ENCODE measurements around the gene FAM167B.

Gene FAM167B

DNA sequence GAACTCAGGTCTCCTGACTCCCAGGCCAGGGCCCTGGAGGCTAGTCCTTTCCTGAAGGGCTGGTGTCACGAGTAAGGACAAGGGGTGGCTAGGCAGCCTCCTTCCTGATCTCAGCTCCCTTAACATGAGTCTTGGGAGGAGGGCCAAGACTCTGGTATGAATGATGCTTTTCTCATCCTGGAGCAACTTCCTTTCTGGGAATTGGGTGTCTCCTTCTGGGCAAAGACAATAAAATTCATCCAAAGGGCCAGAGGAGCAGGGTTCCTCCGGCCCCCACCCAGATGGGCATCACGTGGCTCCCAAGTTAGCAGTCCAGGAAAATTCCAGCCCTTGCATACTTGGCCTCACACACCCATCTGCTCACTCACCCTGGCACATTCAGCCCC lies at the start of gene FAM167B:
Gene FAM167B, plus strand, starts transcription at position 335 of the 386 bp plus-strand sequence. CDS start 200 bp downstream, outside the sequence.
- Mint-ChIP-seq H3K9me3 (no peaks in the 10 kb centered on the region), H3K27ac (peak within 1 kb of the TSS; percentile 96), H3K4me3 (peak within 1 kb of the TSS; percentile 95), H3K4me1 (peaks cover 57% of the 10 kb centered on the region), H3K36me3 (peaks cover 23% of the 10 kb centered on the region)
- DNase-seq (ENCODE audit: low spot score in 2 of 2) = no peak
- ATAC-seq = no peak

DNA sequence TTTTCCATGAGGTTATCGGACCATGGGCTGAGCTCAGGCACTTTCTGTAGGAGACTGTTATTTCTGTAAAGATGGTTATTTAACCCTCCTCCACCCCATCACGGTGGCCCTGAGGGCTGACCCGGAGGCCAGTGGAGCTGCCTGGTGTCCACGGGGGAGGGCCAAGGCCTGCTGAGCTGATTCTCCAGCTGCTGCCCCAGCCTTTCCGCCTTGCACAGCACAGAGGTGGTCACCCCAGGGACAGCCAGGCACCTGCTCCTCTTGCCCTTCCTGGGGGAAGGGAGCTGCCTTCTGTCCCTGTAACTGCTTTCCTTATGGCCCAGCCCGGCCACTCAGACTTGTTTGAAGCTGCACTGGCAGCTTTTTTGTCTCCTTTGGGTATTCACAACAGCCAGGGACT lies 49.2 kb upstream of the FAM167B start:
- Mint-ChIP-seq H3K9me3 (no peaks in the 10 kb centered on the region), H3K27ac (peak overlapping the region; percentile 85), H3K36me3 (peaks cover 69% of the 10 kb centered on the region), H3K4me1 (peaks cover 85% of the 10 kb centered on the region), H3K4me3 (no peak overlapping the region)
- ATAC-seq (no peak), DNase-seq (ENCODE audit: low spot score in 2 of 2) (no peak)

DNA sequence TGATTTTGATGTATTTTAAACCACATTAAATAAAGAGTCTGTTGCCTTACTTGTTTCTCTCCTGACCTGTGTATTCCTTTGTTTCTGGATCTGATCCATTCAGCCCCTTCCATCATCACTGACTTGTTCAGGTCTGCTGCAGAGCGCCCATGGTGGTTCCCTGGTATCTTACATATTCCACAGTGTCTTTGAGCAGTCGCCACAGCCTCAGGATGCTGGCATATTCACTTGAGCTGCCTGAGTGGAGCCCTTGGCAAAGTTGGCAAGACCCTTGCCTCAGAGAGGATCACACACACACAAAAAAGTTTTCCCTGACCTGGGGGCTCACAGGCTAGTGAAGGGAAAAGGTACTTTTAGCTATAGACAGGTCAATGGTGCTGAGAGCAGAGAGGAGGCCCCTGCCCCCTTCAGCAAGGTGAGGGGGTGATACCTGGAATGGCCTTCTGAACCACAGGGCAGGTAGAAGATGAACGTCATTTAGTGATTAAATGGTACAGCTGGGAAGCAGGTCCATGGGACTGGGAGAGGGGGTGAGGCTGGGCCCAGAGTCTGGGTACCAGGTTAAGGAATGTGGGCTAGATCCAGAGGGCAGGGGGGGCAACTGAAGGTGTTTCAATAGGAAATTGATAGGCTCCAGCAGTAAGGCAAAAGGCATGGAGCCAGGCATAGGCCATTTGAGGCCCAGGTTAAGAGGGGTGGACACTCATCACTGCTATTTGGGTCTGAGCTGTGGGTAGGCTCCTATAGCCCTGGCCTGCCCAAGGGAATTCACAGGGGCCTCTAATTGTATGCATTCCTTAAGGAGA lies 48.6 kb upstream of the FAM167B start:
- H3K36me3 Mint-ChIP-seq = peaks cover 63% of the 10 kb centered on the region
- DNase-seq (ENCODE audit: low spot score in 2 of 2) (no peak), ATAC-seq (no peak)
- no peaks in the 10 kb centered on the region for H3K9me3 Mint-ChIP-seq
- H3K4me3 Mint-ChIP-seq = no peak overlapping the region
- peak overlapping the region; percentile 85 for H3K27ac Mint-ChIP-seq
- H3K4me1 Mint-ChIP-seq = peaks cover 82% of the 10 kb centered on the region

DNA sequence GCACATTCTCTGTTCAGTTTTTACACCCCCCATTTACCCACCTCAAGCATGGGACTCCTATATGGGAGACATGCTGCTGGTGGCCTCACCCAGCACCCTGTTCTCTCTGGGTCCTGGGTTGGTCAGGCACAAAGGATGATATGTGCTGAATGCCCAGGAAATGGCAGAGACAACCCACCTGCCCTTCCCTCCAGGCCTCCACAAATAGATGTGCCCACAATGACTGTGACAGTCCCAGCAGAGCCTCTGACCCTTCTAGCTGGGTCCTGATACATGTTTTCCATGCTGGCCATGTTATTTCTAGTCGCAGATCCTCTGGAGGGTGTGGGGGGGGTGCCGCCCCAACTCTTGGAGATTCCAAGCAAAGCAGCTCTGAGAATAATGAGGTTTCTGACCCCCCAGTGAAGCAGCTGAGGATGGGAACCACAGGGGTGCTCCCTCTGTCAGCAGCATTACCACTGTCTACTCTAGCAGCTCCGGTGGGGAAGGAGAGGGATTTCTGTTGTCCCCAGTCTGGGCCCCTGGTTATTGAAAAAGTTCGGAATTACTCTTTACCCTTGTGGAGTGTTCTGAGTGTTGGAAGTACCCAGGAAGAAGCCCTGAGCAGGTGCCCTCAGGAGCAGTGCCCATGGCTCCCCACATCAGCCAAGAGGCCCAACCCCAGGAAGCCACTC lies 47.8 kb upstream of the FAM167B start:
- Mint-ChIP-seq H3K4me3 (peak overlapping the region; percentile 87), H3K27ac (peak overlapping the region; percentile 85), H3K36me3 (peaks cover 60% of the 10 kb centered on the region)

DNA sequence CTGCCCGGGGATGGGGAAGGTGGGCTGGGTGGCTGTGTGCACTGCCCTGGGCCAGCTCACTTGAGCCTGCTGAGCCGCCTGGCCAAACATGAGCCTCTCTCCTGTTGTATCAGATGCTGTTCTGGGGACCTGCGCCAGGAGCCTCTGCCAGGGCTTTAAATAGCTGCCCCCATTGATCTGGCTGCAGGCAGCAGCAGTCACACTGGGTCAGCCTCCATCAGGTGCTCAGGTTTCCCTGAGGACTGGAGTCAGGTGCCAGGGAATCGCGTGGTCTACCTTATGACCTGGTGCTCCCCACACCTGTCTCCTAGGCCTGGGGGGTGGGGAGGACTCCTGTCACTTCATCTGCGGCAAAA lies 47.3 kb upstream of the FAM167B start:
- H3K4me1 Mint-ChIP-seq = peaks cover 78% of the 10 kb centered on the region
- peak overlapping the region; percentile 87 for H3K4me3 Mint-ChIP-seq
- no peaks in the 10 kb centered on the region for H3K9me3 Mint-ChIP-seq
- ATAC-seq = no peak
- peak overlapping the region; percentile 94 for H3K27ac Mint-ChIP-seq
- peaks cover 60% of the 10 kb centered on the region for H3K36me3 Mint-ChIP-seq
- DNase-seq (ENCODE audit: low spot score in 2 of 2) = no peak

More for the DNA sequence above, 47.8 kb upstream of the FAM167B start:
- DNase-seq (ENCODE audit: low spot score in 2 of 2) = no peak
- H3K4me1 Mint-ChIP-seq = peaks cover 82% of the 10 kb centered on the region
- H3K9me3 Mint-ChIP-seq = no peaks in the 10 kb centered on the region
- no peak for ATAC-seq

DNA sequence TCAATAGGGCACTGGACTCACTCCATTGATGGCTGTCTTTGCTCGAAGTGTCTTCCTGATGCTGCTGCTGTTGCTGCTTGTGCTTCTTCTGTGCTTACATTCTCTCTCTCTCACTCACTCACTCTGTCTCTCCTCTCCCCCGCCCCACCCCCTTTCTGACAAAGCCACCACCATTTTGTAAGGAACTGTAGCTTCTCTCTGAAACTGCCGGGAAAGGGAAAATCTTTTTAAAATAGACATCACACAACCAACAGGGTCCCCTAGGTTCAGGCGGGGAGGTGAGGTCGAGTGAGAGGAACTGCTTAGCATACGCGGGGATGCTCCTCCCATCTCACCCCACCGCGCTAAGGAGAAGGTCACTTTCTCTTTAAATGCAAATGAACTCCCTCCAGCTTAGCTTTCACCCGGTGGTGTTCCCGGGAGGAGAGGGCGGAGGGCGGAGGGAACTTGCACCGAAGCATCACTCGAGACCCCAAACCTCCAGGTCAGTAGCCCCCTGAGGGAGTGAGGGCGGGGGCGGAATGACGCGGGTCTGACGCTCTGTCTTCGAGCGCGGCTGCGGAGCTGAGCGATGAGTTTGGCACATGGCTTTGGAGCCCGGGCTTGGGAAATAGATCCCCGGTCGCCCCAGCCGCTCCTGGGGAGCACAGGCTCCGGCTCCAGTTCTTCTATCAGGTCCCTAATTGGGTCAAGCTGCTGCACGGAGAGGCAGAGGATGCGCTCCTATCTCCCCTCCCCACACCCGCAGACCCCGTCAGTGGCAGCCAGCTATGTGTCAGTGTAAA lies 46.6 kb upstream of the FAM167B start, which contains the start of gene CCDC28B:
Gene CCDC28B, plus strand, starts transcription at position 370 of the 785 bp plus-strand sequence. CDS start 1,341 bp downstream, outside the sequence.
- H3K36me3 Mint-ChIP-seq = peaks cover 55% of the 10 kb centered on the region
- H3K9me3 Mint-ChIP-seq = no peaks in the 10 kb centered on the region
- peak; percentile 63 for ATAC-seq
- peak within 1 kb of the TSS; percentile 87 for H3K4me3 Mint-ChIP-seq
- H3K27ac Mint-ChIP-seq = peak within 1 kb of the TSS; percentile 94
- peaks cover 71% of the 10 kb centered on the region for H3K4me1 Mint-ChIP-seq
- peak; percentile 33 to 79 for DNase-seq (ENCODE audit: low spot score in 2 of 2)

DNA sequence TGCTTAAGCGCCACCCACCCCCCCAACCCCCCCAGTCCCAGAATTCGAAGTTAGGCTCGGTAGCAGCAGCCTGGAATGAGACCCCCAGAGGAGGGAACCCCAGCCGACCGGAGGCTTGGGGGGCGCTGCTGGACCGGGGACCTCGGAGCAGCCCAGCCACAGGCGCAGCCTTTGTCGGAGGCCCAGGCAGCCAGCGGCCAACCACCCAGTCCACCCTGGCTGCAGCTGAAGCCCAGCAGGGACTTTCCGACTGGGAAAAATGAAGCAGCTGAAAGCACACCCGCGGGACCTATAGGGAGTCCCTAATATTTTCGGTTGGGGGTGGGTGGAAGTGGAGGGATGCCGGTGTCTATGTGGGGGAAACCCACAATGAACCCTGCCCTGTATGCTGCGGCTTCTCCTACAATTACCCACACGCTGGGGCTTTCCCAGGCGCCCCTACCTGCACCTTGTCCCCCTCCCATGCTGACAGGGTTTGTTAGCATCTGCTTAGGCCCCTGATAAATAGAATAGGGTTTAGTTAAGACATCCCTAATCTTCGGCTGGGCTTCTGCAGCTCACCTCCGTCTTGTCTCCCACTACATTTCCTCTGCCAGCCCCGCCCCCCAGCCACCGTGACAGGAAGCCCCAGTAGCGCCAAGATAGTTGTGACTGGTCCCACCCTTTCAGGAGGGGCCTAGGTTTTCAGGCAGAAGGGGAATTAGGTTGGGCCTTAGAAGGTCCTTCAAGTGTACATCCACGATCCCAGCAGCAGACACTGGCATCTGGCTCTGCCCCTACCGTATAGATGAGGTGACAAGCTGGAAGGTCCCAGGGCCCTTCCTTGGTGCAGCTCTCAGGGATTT lies 45.8 kb upstream of the FAM167B start:
- no peaks in the 10 kb centered on the region for H3K9me3 Mint-ChIP-seq
- peaks cover 69% of the 10 kb centered on the region for H3K4me1 Mint-ChIP-seq
- H3K27ac Mint-ChIP-seq = peak overlapping the region; percentile 94
- peaks cover 47% of the 10 kb centered on the region for H3K36me3 Mint-ChIP-seq
- H3K4me3 Mint-ChIP-seq = peak overlapping the region; percentile 87
- ATAC-seq (peak; percentile 66), DNase-seq (ENCODE audit: low spot score in 2 of 2) (peak; percentile 54 to 88)

DNA sequence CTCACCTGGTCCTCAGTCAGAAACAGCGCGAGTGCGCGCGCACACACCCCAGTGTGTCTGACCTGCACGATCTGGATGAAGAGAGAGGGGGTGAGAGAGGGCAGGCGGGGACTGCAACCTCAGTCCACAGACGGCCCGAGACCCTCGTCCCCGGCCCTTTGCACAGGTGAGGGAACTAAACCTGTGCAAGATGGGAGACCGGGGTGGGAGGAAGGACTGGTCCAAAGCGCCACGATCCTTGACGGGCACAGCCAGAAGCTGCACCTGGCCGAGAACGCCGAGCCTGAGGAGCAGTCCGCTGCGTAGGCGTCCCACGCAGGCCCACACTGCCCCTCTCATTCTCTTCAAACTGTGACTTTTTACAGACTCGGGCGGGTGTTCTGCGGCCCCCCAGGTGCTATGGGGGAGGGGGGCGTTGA lies 42.1 kb upstream of the FAM167B start:
- no peaks in the 10 kb centered on the region for H3K9me3 Mint-ChIP-seq
- H3K27ac Mint-ChIP-seq = peak overlapping the region; percentile 94
- peaks cover 52% of the 10 kb centered on the region for H3K4me1 Mint-ChIP-seq
- H3K4me3 Mint-ChIP-seq = peak overlapping the region; percentile 89
- H3K36me3 Mint-ChIP-seq = peaks cover 26% of the 10 kb centered on the region
- DNase-seq (ENCODE audit: low spot score in 2 of 2) (no peak), ATAC-seq (no peak)

DNA sequence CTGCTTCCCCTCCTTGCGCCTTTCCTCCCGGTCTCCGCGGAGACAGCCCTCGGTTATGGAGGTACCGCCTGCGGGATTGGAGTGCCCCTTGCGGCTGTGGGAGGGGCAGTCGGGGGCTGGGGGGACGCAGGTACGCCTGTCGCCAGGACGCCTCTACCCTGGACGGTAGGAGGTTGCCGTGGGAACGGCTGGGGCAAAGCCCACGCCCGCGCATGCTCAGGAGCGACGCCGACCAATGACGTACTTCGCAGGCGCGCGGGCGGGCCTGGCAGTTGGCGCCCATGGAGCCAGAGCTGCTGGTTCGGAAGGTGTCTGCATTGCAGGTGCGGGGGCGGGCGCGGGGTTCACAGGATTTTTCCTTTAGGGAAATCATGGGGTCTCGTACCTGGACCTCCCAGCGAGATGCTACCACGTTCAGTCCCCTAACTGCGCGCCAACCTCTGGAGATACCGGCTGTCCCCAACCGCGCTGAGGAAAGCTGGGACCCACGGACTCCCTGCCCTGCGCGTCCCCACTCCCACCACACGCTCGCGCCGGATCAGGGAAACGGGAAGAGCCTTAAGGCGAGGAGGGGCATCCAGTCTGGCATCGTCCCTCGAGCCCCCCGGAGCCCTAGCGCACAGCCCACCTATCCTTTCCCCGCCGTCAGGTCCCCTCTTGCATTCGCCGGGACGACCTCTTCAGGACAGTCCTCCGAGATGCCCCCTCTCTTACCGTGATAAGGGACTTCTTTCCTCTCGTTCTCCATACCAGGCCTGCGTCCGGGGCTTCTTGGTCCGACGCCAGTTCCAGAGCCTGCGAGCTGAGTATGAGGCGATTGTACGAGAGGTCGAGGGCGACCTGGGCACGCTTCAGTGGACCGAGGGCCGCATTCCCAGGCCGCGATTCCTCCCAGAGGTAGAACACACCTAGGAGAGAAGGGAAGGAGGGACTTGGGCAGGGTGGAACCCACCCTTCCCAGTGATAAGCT lies 41.3 kb upstream of the FAM167B start, which contains the start of gene IQCC:
Gene IQCC, plus strand, starts transcription at position 271 of the 970 bp plus-strand sequence. Its CDS starts 11 bp downstream, at position 282.
- Mint-ChIP-seq H3K27ac (peak within 1 kb of the TSS; percentile 94), H3K9me3 (no peaks in the 10 kb centered on the region), H3K4me3 (peak within 1 kb of the TSS; percentile 89), H3K4me1 (peaks cover 45% of the 10 kb centered on the region), H3K36me3 (peaks cover 26% of the 10 kb centered on the region)
- peak; percentile 78 to 90 for DNase-seq (ENCODE audit: low spot score in 2 of 2)
- peak; percentile 84 for ATAC-seq

DNA sequence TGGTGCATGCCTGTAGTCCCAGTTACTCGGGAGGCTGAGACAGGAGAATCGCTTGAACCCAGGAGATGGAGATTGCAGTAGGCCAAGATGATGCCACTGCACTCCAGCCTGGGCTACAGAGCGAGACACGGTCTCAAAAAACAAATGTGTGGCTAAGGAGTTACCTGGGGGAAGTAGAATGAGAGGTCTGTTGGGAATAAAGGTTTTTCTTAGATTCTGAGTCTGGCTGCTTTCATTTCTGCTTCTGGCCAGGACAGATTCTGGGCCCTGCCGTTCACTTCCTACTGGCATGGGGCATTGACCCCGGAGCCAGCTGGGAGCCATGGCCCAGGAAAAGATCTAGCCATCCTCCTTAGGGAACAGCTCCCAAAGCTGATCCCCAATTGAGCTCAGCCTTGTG lies 38.6 kb upstream of the FAM167B start:
- H3K4me1 Mint-ChIP-seq = peaks cover 30% of the 10 kb centered on the region
- ATAC-seq (no peak), DNase-seq (ENCODE audit: low spot score in 2 of 2) (no peak)
- no peak overlapping the region for H3K4me3 Mint-ChIP-seq
- H3K27ac Mint-ChIP-seq = peak overlapping the region; percentile 37
- no peaks in the 10 kb centered on the region for H3K9me3 Mint-ChIP-seq
- H3K36me3 Mint-ChIP-seq = peaks cover 23% of the 10 kb centered on the region

DNA sequence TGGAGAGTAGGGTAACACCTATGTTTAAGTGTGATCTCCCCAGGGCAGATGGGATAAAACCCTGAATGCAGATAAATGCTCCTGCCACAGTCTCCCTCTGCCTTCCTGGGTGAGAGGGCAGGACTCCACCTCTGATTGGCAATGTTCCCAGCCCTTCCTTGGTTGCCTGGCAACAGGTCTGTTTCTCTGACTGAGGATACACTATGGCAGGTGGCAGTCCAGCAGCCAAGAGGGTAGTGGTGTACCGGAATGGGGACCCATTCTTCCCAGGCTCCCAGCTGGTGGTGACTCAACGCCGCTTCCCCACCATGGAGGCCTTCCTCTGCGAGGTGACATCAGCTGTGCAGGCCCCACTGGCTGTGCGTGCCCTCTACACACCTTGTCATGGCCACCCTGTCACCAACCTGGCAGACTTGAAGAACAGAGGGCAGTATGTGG lies 38.1 kb upstream of the FAM167B start, which contains the start of gene DCDC2B:
Gene DCDC2B, plus strand, starts transcription at position 199 of the 438 bp plus-strand sequence. Its CDS starts 5 bp downstream, at position 204.
- ATAC-seq (no peak), DNase-seq (ENCODE audit: low spot score in 2 of 2) (no peak)
- no peak within 1 kb of the TSS for H3K4me3 Mint-ChIP-seq
- peak within 1 kb of the TSS; percentile 54 for H3K27ac Mint-ChIP-seq
- H3K36me3 Mint-ChIP-seq = peaks cover 24% of the 10 kb centered on the region
- peaks cover 25% of the 10 kb centered on the region for H3K4me1 Mint-ChIP-seq
- no peaks in the 10 kb centered on the region for H3K9me3 Mint-ChIP-seq

DNA sequence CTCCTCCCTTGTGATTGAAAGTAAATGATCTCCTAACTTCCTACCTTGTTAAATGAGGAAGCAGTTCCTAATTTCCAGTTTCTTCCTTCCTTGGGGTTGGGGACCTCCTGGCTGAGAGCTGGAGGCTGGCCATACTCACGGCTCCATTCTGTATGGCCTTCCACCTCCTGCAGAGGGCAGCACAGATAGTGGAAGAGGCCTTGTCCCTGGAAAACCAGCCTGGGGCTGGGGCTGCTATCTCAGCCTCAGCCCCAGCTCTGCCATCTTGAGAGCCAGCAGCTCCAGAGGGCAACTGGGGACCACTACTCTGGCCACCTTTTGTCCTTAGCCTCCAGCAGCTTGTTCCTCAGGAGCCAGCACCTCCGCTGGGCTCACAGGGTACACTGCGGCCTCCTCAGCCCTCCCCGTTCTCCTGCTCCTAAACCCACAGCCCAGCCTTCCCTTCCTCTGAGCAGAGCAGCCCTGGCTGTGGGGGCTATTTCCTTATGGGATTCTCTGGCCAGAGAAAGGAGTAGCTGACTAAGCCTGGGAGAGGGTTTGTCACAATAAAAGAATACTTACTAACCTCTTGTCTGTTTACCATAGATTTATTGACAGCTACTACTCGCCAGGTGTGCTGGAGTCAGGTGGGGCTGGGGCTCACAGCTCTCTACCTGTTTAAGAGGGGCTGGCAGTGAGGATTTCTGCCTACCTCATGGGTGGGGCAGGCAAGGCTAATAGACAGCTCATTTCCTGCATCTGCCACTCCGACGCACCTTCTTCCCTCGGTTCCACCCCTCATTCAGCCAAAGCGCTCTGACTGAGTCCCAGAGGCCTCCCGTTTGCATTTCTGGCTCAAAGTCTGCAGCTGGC lies 31.2 kb upstream of the FAM167B start:
- peaks cover 29% of the 10 kb centered on the region for H3K4me1 Mint-ChIP-seq
- H3K9me3 Mint-ChIP-seq = no peaks in the 10 kb centered on the region
- peak overlapping the region; percentile 72 for H3K27ac Mint-ChIP-seq
- peaks cover 32% of the 10 kb centered on the region for H3K36me3 Mint-ChIP-seq
- DNase-seq (ENCODE audit: low spot score in 2 of 2) (peak; percentile 42 to 68), ATAC-seq (peak; percentile 81)
- H3K4me3 Mint-ChIP-seq = no peak overlapping the region
